HEK293 (cell line): ENCODE results near the gene PABPN1.

Source experiments
- CTCF ChIA-PET: fragments of 350-600 bp; formaldehyde crosslinking; extraction: SDS; loops from one replicate; lab custom pipeline; 2021; ENCODE audit warnings: antibody characterized with exemption; lab: Yijun Ruan, JAX
- POLR2A ChIA-PET: fragments of 300-600 bp; formaldehyde crosslinking; extraction: SDS; loops from one replicate; lab custom pipeline; 2020; ENCODE audit warnings: antibody characterized with exemption, inconsistent platforms; lab: Yijun Ruan, JAX
- H3K27ac ChIP-seq: fragments of 200-500 bp; sonication (Bioruptor generic); 2 replicates; pipeline ENCODE4 v1.5.1; 2014; ENCODE audit warnings: low read depth, low read length, control low read depth, inconsistent platforms; ENCODE audit errors: extremely low read depth
- H3K36me3 ChIP-seq, 2 experiments: fragments of 200-500 bp in 1 of 2; sonication (Bioruptor generic) in 1 of 2; 1 replicate in 1 of 2; 2 replicates in 1 of 2; pipeline ENCODE4 v1.5.1; 2014 to 2017; ENCODE audit warnings: inconsistent platforms in 2 of 2, low read length in 2 of 2; ENCODE audit not compliant: control insufficient read depth in 2 of 2, insufficient read depth in 1 of 2
- H3K4me1 ChIP-seq: fragments of 200-500 bp; sonication (Bioruptor generic); 2 replicates; pipeline ENCODE4 v1.5.1; 2014; ENCODE audit warnings: mild to moderate bottlenecking, low read length, inconsistent platforms; ENCODE audit not compliant: control insufficient read depth, insufficient read depth
- H3K4me3 ChIP-seq: 2 replicates; pipeline ENCODE4 v1.5.1; 2011; ENCODE audit warnings: low read depth, mild to moderate bottlenecking, control low read depth, low read length, moderate library complexity
- H3K9me3 ChIP-seq: fragments of 200-500 bp; sonication (Bioruptor generic); 2 replicates; pipeline ENCODE4 v1.5.1; 2014; ENCODE audit warnings: low read depth, low read length, inconsistent platforms; ENCODE audit not compliant: control insufficient read depth, insufficient read depth
- GLIS1 ChIP-seq: fragments of 450-650 bp; formaldehyde crosslinking; IDR thresholded peaks from 2 replicates; pipeline ENCODE4 v1.5.1; 2016; ENCODE audit warnings: missing biosample characterization, missing genetic modification characterization
- KLF16 ChIP-seq: fragments of 450-650 bp; formaldehyde crosslinking; IDR thresholded peaks from 2 replicates; pipeline ENCODE4 v1.5.1; 2017; ENCODE audit warnings: missing biosample characterization, missing genetic modification characterization
- PRDM1 ChIP-seq: fragments of 450-650 bp; formaldehyde crosslinking; IDR thresholded peaks from 2 replicates; pipeline ENCODE4; 2016; ENCODE audit warnings: missing biosample characterization, missing genetic modification characterization
- PRDM10 ChIP-seq: fragments of 450-650 bp; formaldehyde crosslinking; IDR thresholded peaks from 2 replicates; pipeline ENCODE4 v1.5.1; 2016; ENCODE audit warnings: missing biosample characterization, missing genetic modification characterization
- WT1 ChIP-seq: fragments of 450-650 bp; formaldehyde crosslinking; IDR thresholded peaks from 2 replicates; pipeline ENCODE4 v1.5.1; 2016; ENCODE audit warnings: missing biosample characterization, missing genetic modification characterization
- ZBTB8A ChIP-seq: fragments of 450-650 bp; formaldehyde crosslinking; IDR thresholded peaks from 2 replicates; pipeline ENCODE4 v1.5.1; 2016; ENCODE audit warnings: missing biosample characterization, missing genetic modification characterization
- ZFP41 ChIP-seq: fragments of 450-650 bp; formaldehyde crosslinking; IDR thresholded peaks from 2 replicates; pipeline ENCODE4 v1.5.1; 2016; ENCODE audit warnings: missing biosample characterization, missing genetic modification characterization, borderline replicate concordance
- ZNF202 ChIP-seq: fragments of 450-650 bp; formaldehyde crosslinking; IDR thresholded peaks from 2 replicates; pipeline ENCODE4 v1.5.1; 2016; ENCODE audit warnings: missing biosample characterization, missing genetic modification characterization, borderline replicate concordance
- ZNF266 ChIP-seq: fragments of 450-650 bp; formaldehyde crosslinking; IDR thresholded peaks from 2 replicates; pipeline ENCODE4 v1.5.1; 2016; ENCODE audit warnings: missing biosample characterization, missing genetic modification characterization, low read depth
- ZNF521 ChIP-seq: fragments of 450-650 bp; formaldehyde crosslinking; IDR thresholded peaks from 2 replicates; pipeline ENCODE4 v1.5.1; 2017; ENCODE audit warnings: missing biosample characterization, mild to moderate bottlenecking, missing genetic modification characterization
- ZNF600 ChIP-seq: fragments of 450-650 bp; formaldehyde crosslinking; IDR thresholded peaks from 2 replicates; pipeline ENCODE4 v1.5.1; 2016; ENCODE audit warnings: missing biosample characterization, missing genetic modification characterization
- ZNF621 ChIP-seq: fragments of 450-650 bp; formaldehyde crosslinking; IDR thresholded peaks from 2 replicates; pipeline ENCODE4 v1.5.1; 2017; ENCODE audit warnings: missing biosample characterization, missing genetic modification characterization
- ZNF624 ChIP-seq: fragments of 450-650 bp; formaldehyde crosslinking; IDR thresholded peaks from 2 replicates; pipeline ENCODE4 v1.5.1; 2017; ENCODE audit warnings: missing biosample characterization, missing genetic modification characterization
- ZNF629 ChIP-seq: fragments of 450-650 bp; formaldehyde crosslinking; IDR thresholded peaks from 2 replicates; pipeline ENCODE4 v1.5.1; 2017; ENCODE audit warnings: missing biosample characterization, missing genetic modification characterization
- ZNF704 ChIP-seq: fragments of 450-650 bp; formaldehyde crosslinking; IDR thresholded peaks from 2 replicates; pipeline ENCODE4 v1.5.1; 2016; ENCODE audit warnings: missing biosample characterization, missing genetic modification characterization
- ZSCAN23 ChIP-seq: fragments of 450-650 bp; formaldehyde crosslinking; IDR thresholded peaks from 2 replicates; pipeline ENCODE4 v1.5.1; 2016; ENCODE audit warnings: missing biosample characterization, missing genetic modification characterization
- TF ChIP-seq, protein P1 (sequence below): IDR thresholded peaks from 2 replicates; pipeline ENCODE4 v1.6.1; 2011; ENCODE audit warnings: mild to moderate bottlenecking, low read depth, low read length, borderline replicate concordance
- TF ChIP-seq, protein P2 (sequence below): fragments of 450-650 bp; formaldehyde crosslinking; IDR thresholded peaks from 2 replicates; pipeline ENCODE4 v1.5.1; 2016; ENCODE audit warnings: missing biosample characterization, missing genetic modification characterization

Gene PABPN1

DNA sequence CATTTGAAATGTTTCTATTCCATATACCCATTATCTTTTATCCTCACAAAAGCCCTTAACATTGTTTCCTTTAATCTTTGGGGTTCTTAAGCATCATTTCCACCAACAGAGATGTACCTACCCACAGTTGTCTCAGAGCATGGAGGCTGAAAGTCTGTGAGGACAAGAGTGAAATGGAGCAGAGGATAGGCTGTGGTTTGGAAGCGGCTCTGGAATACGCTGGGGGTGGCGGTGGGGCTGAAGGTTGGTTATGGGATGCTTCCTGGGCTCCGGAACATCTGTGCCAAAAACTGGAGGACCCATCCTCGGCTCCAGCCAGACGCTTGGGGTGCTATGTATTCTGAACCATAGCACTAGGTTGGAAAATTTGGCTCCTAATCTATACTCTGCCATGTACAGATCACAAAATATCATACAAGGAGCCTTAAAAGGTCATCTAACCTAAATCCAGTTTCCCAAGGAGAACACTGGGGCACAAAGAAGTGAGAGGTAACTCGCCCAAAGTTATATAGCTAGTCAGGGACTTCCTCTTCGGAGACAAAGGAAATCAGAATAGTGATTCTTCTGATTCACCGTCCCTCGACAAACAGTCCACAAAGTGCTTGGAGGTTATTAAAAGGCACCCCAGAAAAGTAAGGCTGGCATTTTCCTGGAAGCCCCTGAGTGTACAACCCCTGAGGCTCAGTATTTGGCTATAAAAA, 21.1 kb upstream of the PABPN1 start:
- 0 out of 2 replicates have a peak, but pooled peaks have one; percentile 17 for TF ChIP-seq ZNF600 (tag by site-specific recombination)
- no peak for TF ChIP-seq ZNF521 (tag by site-specific recombination)
- Histone ChIP-seq H3K9me3 (no peaks in the 10 kb centered on the region), H3K27ac (peak overlapping the region; percentile 97), H3K4me3 (no peak overlapping the region; the same call in 1 of the 2 replicates), H3K4me1 (peaks cover 7% of the 10 kb centered on the region; the same call in 1 of the 2 replicates), H3K36me3 (peaks cover 4 to 24% of the 10 kb centered on the region in 2 experiments)
- ChIA-PET CTCF (interaction anchor here (0.8 to 3.3 kb wide), 9 partner anchors 14 to 179 kb away, joined by 3 to 12 read pairs (median 4); partner anchors contain the start of genes HOMEZ and PABPN1), POLR2A (interaction anchor here (1.1 to 8.1 kb wide), 5 partner anchors 14 to 257 kb away, joined by 3 to 170 read pairs (median 12); partner anchors contain the start of genes HOMEZ and PABPN1)

DNA sequence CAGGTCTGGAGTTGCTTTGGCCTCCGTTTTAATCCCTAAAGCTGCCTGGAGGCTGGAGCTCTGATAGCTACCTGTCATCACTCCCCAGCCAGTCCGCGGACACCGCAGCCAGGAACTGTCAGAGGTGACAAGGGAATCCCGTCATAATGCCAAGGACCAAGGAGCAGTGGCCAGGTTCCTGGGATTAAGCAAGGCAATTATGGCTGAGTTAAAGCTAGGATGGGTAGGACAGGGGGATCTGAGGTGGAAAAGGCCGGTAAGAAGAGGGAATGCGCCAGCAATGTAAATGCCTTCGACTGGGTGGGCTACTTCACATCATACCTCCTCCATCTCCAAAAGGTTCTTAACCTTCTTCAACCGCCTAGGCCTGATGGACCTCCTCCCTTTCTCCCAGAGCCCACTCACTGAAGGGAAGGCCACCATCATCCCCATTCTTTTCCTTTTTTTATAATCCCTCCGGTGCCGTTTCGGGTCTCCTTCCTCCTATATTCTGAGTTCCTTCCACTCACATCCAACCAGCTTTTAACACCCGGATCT, 20.5 kb upstream of the PABPN1 start:
- Histone ChIP-seq H3K36me3 (peaks cover 4 to 24% of the 10 kb centered on the region in 2 experiments), H3K4me1 (peaks cover 8% of the 10 kb centered on the region; the same call in 1 of the 2 replicates), H3K4me3 (peak overlapping the region; percentile 66), H3K27ac (peak overlapping the region; percentile 97)
- CTCF ChIA-PET: interaction anchor here (0.5 to 3.3 kb wide), 14 partner anchors 14 to 914 kb away, joined by 3 to 12 read pairs (median 4); partner anchors contain the start of genes HOMEZ and PABPN1
- TF ChIP-seq ZFP41 (no peak), ZNF621 (tag by site-specific recombination) (no peak), ZNF266 (tag by site-specific recombination) (no peak), GLIS1 (no peak), ZNF629 (tag by site-specific recombination) (no peak), PRDM10 (tag by site-specific recombination) (peak; percentile 59; the same call in 1 of the 2 replicates)
- TF ChIP-seq, all 188 proteins: peak for 1
- H3K9me3 ChIP-seq: no peaks in the 10 kb centered on the region
- POLR2A ChIA-PET: interaction anchor here (1.1 to 8.1 kb wide), 6 partner anchors 8 to 256 kb away, joined by 3 to 170 read pairs (median 16); partner anchors contain the start of genes HOMEZ and PABPN1

GRCh38 chr14:23301288-23301968, 19.8 kb upstream of the PABPN1 start:
- Histone ChIP-seq H3K4me3 (peak overlapping the region; percentile 66), H3K36me3 (peaks cover 4 to 24% of the 10 kb centered on the region in 2 experiments), H3K4me1 (peaks cover 13% of the 10 kb centered on the region; the same call in 1 of the 2 replicates), H3K9me3 (no peaks in the 10 kb centered on the region), H3K27ac (peak overlapping the region; percentile 97)
- POLR2A ChIA-PET: interaction anchor here (0.6 to 8.1 kb wide), 10 partner anchors 9 to 294 kb away, joined by 3 to 170 read pairs (median 4); partner anchors contain the start of genes HOMEZ and PABPN1
- CTCF ChIA-PET: interaction anchor here (0.6 to 3.3 kb wide), 14 partner anchors 15 to 258 kb away, joined by 3 to 12 read pairs (median 4); partner anchors contain the start of genes HOMEZ and PABPN1
- TF ChIP-seq, protein P1, sequence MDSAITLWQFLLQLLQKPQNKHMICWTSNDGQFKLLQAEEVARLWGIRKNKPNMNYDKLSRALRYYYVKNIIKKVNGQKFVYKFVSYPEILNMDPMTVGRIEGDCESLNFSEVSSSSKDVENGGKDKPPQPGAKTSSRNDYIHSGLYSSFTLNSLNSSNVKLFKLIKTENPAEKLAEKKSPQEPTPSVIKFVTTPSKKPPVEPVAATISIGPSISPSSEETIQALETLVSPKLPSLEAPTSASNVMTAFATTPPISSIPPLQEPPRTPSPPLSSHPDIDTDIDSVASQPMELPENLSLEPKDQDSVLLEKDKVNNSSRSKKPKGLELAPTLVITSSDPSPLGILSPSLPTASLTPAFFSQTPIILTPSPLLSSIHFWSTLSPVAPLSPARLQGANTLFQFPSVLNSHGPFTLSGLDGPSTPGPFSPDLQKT: no peak; the same call in 1 of the 2 replicates
- TF ChIP-seq ZNF202 (tag by site-specific recombination): no peak
- no peak for TF ChIP-seq ZNF621 (tag by site-specific recombination)
- no peak for TF ChIP-seq PRDM1 (tag by site-specific recombination)
- TF ChIP-seq, protein P2, sequence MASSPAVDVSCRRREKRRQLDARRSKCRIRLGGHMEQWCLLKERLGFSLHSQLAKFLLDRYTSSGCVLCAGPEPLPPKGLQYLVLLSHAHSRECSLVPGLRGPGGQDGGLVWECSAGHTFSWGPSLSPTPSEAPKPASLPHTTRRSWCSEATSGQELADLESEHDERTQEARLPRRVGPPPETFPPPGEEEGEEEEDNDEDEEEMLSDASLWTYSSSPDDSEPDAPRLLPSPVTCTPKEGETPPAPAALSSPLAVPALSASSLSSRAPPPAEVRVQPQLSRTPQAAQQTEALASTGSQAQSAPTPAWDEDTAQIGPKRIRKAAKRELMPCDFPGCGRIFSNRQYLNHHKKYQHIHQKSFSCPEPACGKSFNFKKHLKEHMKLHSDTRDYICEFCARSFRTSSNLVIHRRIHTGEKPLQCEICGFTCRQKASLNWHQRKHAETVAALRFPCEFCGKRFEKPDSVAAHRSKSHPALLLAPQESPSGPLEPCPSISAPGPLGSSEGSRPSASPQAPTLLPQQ (tag by site-specific recombination): peak; percentile 75
- no peak for TF ChIP-seq ZNF624 (tag by site-specific recombination)
- TF ChIP-seq ZBTB8A (tag by site-specific recombination): peak; percentile 100; the same call in 1 of the 2 replicates
- no peak for TF ChIP-seq ZNF704 (tag by site-specific recombination)
- TF ChIP-seq WT1: no peak
- TF ChIP-seq KLF16: peak; percentile 45; the same call in 1 of the 2 replicates
- no peak for TF ChIP-seq ZSCAN23 (tag by site-specific recombination)
